ENCODE data around the gene FDXR. TPM values are rescaled to one million over a fixed set of nuclear protein-coding genes. Genes with fewer than 3 reads are reported as not detected.

Gene FDXR
- total RNA-seq, 1 experiment from 2014 or later = 3.2 TPM

DNA sequence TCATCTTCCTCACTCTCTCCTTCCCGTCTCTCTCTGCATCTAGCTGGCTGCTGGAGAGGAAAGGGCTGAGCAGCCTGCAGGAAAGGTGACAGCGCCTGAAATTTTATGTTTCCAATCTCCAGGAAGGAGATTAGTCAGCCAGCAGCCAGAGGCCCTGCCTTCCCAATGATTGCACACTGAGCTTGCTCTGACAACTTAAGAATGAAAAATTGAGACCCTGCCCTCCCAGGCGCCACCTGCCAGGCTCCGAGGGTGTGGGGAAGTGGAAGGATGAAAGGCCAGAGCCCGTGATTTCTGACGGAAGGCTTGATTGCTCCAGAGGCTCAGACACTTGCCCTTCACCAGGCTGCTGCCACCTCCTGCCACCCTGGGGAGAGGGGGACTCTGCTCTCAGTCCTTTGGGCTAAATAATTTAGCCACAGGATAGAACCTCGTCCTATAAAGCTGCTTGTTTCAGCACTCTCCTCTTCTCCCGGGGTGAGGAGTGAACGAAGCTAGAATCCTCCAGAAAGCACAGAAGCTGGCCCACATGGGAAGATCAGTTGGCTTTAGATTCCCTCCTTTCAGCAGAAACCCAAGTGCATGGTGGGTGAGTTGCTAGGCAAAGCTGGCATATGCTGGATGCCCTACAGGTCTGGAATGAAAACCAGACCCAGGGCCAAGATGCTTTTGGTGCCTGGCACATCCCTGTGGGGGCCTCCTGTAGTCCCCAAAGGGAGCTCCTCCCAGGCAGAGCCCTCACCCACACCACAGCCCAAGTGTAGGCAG is 46.7 kb downstream of the FDXR start:
- Histone ChIP-seq H3K9ac (ENCODE audit: low read length) (no peak overlapping the region), H3K36me3 (ENCODE audit: insufficient read depth, low read length) (no peaks in the 10 kb centered on the region)

DNA sequence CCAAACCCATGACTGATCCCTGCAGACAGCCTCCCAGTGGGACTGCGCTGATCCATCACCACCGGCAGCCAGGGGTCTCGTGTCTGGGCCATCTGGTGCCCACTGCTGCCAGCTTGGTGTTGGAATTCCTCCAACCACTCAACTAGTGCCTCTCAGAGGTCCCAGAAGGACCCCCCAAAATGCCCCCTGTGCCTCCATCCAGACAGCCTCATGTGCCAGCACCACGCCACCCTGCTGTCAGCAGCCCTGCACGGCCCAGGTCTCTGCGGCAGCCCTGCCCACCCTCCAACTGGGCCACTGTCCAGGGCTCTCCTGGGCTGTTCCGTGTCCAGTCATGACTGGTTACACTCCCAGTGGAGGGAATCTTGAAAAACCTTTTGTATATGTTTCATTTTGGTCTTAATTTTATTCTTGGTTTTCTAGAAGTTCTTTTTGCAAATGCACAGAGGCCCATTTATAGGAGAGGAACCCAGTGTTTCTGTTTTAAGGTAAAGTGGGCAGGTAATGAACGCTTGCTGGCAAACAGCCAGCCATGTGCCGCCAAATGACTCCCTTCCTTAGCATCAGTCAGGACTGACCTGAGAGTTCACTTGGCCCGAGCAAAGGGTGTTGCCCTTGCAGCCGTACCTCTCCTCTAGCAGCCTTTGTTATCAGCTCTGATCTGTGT is 47.7 kb downstream of the FDXR start:
- H3K27me3 ChIP-seq (ENCODE audit: low read length) = no peaks in the 10 kb centered on the region
- no peak overlapping the region for H3K27ac ChIP-seq (ENCODE audit: low read length)
- no peaks in the 10 kb centered on the region for H3K4me1 ChIP-seq (ENCODE audit: low read length)
- no peak overlapping the region for H3K4me3 ChIP-seq (ENCODE audit: low read length)
- H3K9me2 ChIP-seq (replicated peaks; ENCODE audit: insufficient read depth, low read length) = no peaks in the 10 kb centered on the region
- no peak for DNase-seq
- no peak overlapping the region for H3K9ac ChIP-seq (ENCODE audit: low read length)
- H3K4me2 ChIP-seq (ENCODE audit: low read depth, low read length, poor library complexity, severe bottlenecking) = no peak overlapping the region
- no peaks in the 10 kb centered on the region for H3K36me3 ChIP-seq (ENCODE audit: insufficient read depth, low read length)
- no peaks in the 10 kb centered on the region for H3K79me2 ChIP-seq (ENCODE audit: low read length)
- H4K20me1 ChIP-seq (ENCODE audit: insufficient read depth, low read depth, low read length) = no peaks in the 10 kb centered on the region
- no peak overlapping the region for H2AFZ ChIP-seq (ENCODE audit: low read length)
- no peaks in the 10 kb centered on the region for H3K9me3 ChIP-seq (ENCODE audit: low read length)

More for the DNA sequence above, 46.7 kb downstream of the FDXR start:
- Histone ChIP-seq H3K79me2 (ENCODE audit: low read length) (no peaks in the 10 kb centered on the region), H3K4me1 (ENCODE audit: low read length) (no peaks in the 10 kb centered on the region), H2AFZ (ENCODE audit: low read length) (no peak overlapping the region), H3K27me3 (ENCODE audit: low read length) (no peaks in the 10 kb centered on the region), H3K4me3 (ENCODE audit: low read length) (no peak overlapping the region), H3K9me2 (replicated peaks; ENCODE audit: insufficient read depth, low read length) (no peaks in the 10 kb centered on the region), H3K9me3 (ENCODE audit: low read length) (no peaks in the 10 kb centered on the region), H3K27ac (ENCODE audit: low read length) (no peak overlapping the region), H4K20me1 (ENCODE audit: insufficient read depth, low read depth, low read length) (no peaks in the 10 kb centered on the region), H3K4me2 (ENCODE audit: low read depth, low read length, poor library complexity, severe bottlenecking) (no peak overlapping the region)
- no peak for DNase-seq

DNA sequence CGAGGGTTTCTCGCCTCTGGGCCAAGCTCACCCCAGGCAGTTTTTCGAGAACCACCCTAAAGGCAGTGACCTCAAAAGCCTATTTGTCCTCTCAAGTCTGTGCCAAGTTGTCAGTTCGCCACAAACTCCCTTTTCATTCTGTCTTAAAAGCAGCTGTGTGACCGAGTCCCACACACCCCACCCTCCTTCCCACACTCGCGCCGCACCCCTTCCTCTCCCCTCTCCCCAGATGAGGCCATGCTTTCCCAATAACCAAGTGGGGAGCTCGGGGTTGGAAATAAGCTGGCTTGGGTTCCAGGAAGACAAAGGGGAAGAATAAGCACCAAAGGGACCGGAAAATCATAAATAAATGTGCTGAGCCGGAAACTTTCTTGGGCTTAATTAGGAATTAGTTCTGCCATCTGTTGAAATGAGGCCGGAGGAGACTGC is 49.8 kb downstream of the FDXR start:
- no peaks in the 10 kb centered on the region for H4K20me1 ChIP-seq (ENCODE audit: insufficient read depth, low read depth, low read length)
- H3K36me3 ChIP-seq (ENCODE audit: insufficient read depth, low read length) = no peaks in the 10 kb centered on the region
- no peak for DNase-seq
- no peak overlapping the region for H3K9ac ChIP-seq (ENCODE audit: low read length)
- no peak overlapping the region for H3K27ac ChIP-seq (ENCODE audit: low read length)
- H2AFZ ChIP-seq (ENCODE audit: low read length) = no peak overlapping the region
- no peaks in the 10 kb centered on the region for H3K9me3 ChIP-seq (ENCODE audit: low read length)
- H3K4me2 ChIP-seq (ENCODE audit: low read depth, low read length, poor library complexity, severe bottlenecking) = no peak overlapping the region
- H3K79me2 ChIP-seq (ENCODE audit: low read length) = no peaks in the 10 kb centered on the region
- H3K4me1 ChIP-seq (ENCODE audit: low read length) = no peaks in the 10 kb centered on the region
- H3K9me2 ChIP-seq (replicated peaks; ENCODE audit: insufficient read depth, low read length) = no peaks in the 10 kb centered on the region
- no peaks in the 10 kb centered on the region for H3K27me3 ChIP-seq (ENCODE audit: low read length)
- no peak overlapping the region for H3K4me3 ChIP-seq (ENCODE audit: low read length)

DNA sequence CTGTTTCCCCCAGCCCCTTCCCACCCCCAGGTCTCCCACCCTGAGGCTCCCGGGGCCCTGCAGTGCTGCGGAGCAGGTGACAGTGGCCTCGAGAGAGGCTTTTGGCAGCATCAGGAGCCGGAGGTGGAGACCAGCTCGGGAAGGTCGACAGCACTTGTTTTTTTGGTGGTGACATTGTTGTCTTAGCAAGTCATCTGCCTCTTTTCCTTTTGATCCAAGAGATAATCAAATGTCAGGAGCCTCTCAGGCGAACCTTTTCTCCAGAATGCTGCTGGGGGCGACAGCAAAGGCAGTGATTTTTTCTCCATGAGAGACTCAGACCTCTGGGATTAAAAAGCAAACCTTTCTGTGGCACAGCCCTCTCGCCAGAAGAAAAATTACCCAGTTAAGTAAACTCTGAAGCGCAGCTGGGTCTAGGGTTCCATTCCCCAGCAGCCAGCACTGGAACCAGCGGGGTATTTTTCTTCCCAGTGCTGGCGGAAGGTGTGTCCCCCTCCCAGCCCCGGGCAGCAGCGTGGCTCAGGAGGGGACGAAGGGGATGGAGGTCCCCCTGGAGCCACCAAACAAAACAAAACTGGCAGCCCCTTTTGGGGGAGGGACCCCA is 50.4 kb downstream of the FDXR start:
- no peak overlapping the region for H3K4me3 ChIP-seq (ENCODE audit: low read length)
- no peak overlapping the region for H2AFZ ChIP-seq (ENCODE audit: low read length)
- no peak overlapping the region for H3K27ac ChIP-seq (ENCODE audit: low read length)
- no peak for DNase-seq
- H3K9ac ChIP-seq (ENCODE audit: low read length) = no peak overlapping the region
- H3K9me2 ChIP-seq (replicated peaks; ENCODE audit: insufficient read depth, low read length) = no peaks in the 10 kb centered on the region
- H3K4me1 ChIP-seq (ENCODE audit: low read length) = no peaks in the 10 kb centered on the region
- H3K79me2 ChIP-seq (ENCODE audit: low read length) = no peaks in the 10 kb centered on the region
- H3K4me2 ChIP-seq (ENCODE audit: low read depth, low read length, poor library complexity, severe bottlenecking) = no peak overlapping the region
- no peaks in the 10 kb centered on the region for H3K9me3 ChIP-seq (ENCODE audit: low read length)
- no peaks in the 10 kb centered on the region for H3K27me3 ChIP-seq (ENCODE audit: low read length)
- H4K20me1 ChIP-seq (ENCODE audit: insufficient read depth, low read depth, low read length) = no peaks in the 10 kb centered on the region
- no peaks in the 10 kb centered on the region for H3K36me3 ChIP-seq (ENCODE audit: insufficient read depth, low read length)

DNA sequence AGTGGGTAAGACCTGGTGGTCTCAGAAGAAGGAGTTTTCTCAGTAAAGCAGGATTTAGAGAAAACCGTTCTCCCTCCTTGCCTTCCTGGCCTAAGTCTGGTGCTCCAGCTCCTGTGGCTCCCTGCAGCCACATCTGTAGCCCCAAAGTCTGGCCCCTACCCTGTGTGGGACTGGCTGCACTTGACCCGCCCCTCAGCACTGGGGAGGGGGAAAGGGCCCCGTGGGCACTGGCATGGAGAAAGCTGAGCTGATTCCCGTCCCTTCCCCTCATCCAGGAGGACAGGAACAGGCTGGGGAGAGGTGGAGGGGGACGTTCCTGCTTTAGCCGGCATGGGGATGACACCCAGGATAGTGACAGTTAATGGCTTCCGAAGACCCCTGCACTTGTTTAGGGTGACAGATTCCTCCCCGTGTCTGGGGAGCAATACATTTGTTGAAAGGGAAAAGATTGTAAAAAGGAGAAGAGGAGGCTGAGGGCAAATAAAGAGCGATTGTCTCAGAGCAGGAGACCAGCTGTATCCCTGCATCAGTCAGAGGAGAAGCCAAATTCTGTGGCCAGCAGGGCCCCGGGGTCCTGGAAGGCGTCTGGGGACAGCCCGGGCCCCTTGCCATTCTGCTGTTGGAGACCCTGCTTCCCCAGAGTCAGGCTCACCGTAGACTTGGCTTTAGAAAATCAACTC is 51.0 kb downstream of the FDXR start:
- Histone ChIP-seq H3K9ac (ENCODE audit: low read length) (no peak overlapping the region), H4K20me1 (ENCODE audit: insufficient read depth, low read depth, low read length) (no peaks in the 10 kb centered on the region), H3K4me2 (ENCODE audit: low read depth, low read length, poor library complexity, severe bottlenecking) (no peak overlapping the region), H3K79me2 (ENCODE audit: low read length) (no peaks in the 10 kb centered on the region), H3K4me1 (ENCODE audit: low read length) (no peaks in the 10 kb centered on the region), H2AFZ (ENCODE audit: low read length) (no peak overlapping the region), H3K4me3 (ENCODE audit: low read length) (no peak overlapping the region), H3K9me2 (replicated peaks; ENCODE audit: insufficient read depth, low read length) (no peaks in the 10 kb centered on the region), H3K27me3 (ENCODE audit: low read length) (no peaks in the 10 kb centered on the region), H3K27ac (ENCODE audit: low read length) (no peak overlapping the region), H3K36me3 (ENCODE audit: insufficient read depth, low read length) (no peaks in the 10 kb centered on the region), H3K9me3 (ENCODE audit: low read length) (no peaks in the 10 kb centered on the region)
- no peak for DNase-seq

DNA sequence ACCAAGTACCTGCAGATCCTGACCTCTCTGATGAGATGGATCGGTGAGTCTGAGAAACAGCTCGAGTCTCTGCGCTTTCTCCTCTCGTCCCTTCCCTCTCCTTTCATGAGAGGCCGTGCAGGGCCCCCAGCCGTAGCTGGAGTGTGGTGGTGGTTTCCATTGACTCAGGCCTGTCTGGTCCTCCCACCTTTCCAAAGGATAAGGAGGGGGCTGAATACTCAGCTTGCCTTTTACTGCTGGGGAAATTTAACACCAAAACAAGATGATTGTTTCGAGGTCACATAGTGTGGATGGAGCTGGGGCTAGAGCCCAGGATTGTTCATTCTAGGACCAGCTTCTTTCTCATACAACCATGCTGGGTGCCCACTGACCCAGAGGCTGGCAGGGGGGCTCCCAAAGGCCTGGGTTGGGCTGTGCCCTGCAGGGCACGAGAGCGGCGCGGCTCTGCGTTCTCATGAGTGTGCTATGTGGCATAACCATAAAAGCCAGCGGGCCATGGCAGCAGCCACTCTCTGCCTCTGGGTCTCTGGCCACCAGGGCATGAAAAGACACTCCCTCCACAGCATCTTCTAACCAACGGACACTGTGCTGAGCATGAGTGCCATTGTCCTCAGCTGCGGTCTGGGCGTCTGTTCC is 52.9 kb downstream of the FDXR start:
- Histone ChIP-seq H3K4me3 (ENCODE audit: low read length) (no peak overlapping the region), H2AFZ (ENCODE audit: low read length) (no peak overlapping the region), H3K9me3 (ENCODE audit: low read length) (no peaks in the 10 kb centered on the region), H3K36me3 (ENCODE audit: insufficient read depth, low read length) (no peaks in the 10 kb centered on the region), H3K27ac (ENCODE audit: low read length) (no peak overlapping the region), H4K20me1 (ENCODE audit: insufficient read depth, low read depth, low read length) (no peaks in the 10 kb centered on the region), H3K9me2 (replicated peaks; ENCODE audit: insufficient read depth, low read length) (no peaks in the 10 kb centered on the region), H3K4me1 (ENCODE audit: low read length) (no peaks in the 10 kb centered on the region), H3K4me2 (ENCODE audit: low read depth, low read length, poor library complexity, severe bottlenecking) (no peak overlapping the region), H3K79me2 (ENCODE audit: low read length) (no peaks in the 10 kb centered on the region), H3K9ac (ENCODE audit: low read length) (no peak overlapping the region), H3K27me3 (ENCODE audit: low read length) (no peaks in the 10 kb centered on the region)
- DNase-seq = no peak

DNA sequence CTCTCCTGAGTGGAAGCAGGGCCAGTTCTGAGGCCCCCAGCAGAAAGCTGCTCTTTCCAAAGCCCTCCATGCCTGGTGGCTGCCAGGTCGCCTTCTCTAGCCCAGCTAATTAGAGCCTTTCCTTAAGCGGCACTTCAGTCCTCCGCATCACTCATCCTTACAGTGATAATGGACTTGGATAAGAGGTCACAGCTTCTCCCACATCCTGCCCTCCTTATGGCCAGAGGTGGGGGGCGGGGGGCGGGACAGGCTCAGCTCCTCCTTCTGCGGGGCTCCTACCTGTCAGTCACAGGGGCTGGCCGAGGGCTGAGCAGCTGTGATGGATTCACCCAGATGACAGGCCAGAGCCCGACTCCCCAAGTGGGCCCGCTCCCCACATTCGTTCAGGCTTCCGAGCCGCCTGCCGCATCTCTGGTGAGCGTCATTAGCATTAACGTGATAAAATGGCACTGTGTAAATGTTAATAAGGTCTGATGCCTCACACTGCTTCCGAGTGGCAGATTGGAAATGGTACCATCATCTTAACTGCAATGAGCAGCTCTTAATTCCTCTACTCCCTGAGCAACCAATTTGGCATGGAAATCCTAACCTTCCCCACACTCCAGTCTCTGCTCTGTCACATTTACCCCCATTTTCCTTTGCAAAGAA is 54.4 kb downstream of the FDXR start:
- Histone ChIP-seq H3K36me3 (ENCODE audit: insufficient read depth, low read length) (no peaks in the 10 kb centered on the region), H3K4me1 (ENCODE audit: low read length) (no peaks in the 10 kb centered on the region), H3K79me2 (ENCODE audit: low read length) (no peaks in the 10 kb centered on the region), H3K27ac (ENCODE audit: low read length) (no peak overlapping the region), H3K9me3 (ENCODE audit: low read length) (no peaks in the 10 kb centered on the region), H3K9ac (ENCODE audit: low read length) (no peak overlapping the region), H2AFZ (ENCODE audit: low read length) (no peak overlapping the region), H3K4me3 (ENCODE audit: low read length) (no peak overlapping the region), H4K20me1 (ENCODE audit: insufficient read depth, low read depth, low read length) (no peaks in the 10 kb centered on the region), H3K4me2 (ENCODE audit: low read depth, low read length, poor library complexity, severe bottlenecking) (no peak overlapping the region), H3K27me3 (ENCODE audit: low read length) (no peaks in the 10 kb centered on the region), H3K9me2 (replicated peaks; ENCODE audit: insufficient read depth, low read length) (no peaks in the 10 kb centered on the region)
- no peak for DNase-seq

Data from Karpas-422 (cell line).